H9 (cell line): ENCODE results near the gene SLX1A. TPM values are rescaled to one million over a fixed set of nuclear protein-coding genes. Genes with fewer than 3 reads are reported as not detected.
A peak's percentile ranks its signal among the peaks of the same experiment; 100 is the strongest.

Experiments
- DNase-seq: peaks from one replicate; pipeline ENCODE4 v3.0.0-alpha.2; 2017
- H2AFZ ChIP-seq: one replicate; pipeline ENCODE4 v1.6.1; 2013; ENCODE audit warnings: mild to moderate bottlenecking, low read length, control low read depth, moderate library complexity
- H2AK5ac ChIP-seq: 2 replicates; pipeline ENCODE4 v1.6.1; 2013; ENCODE audit warnings: low read length, control low read depth, mixed read lengths; ENCODE audit not compliant: insufficient read length
- H2BK120ac ChIP-seq: one replicate; pipeline ENCODE4 v1.6.1; 2013; ENCODE audit warnings: low read depth, mild to moderate bottlenecking, low read length, control low read depth, inconsistent platforms; ENCODE audit not compliant: poor library complexity, severe bottlenecking
- H2BK12ac ChIP-seq: 2 replicates; pipeline ENCODE4 v1.6.1; 2013; ENCODE audit warnings: low read length, control low read depth, mixed read lengths, low read depth; ENCODE audit not compliant: insufficient read length
- H2BK15ac ChIP-seq: 2 replicates; pipeline ENCODE4 v1.6.1; 2013; ENCODE audit warnings: low read depth, low read length, control low read depth
- H2BK20ac ChIP-seq: one replicate; pipeline ENCODE4 v1.6.1; 2013; ENCODE audit warnings: low read depth, mild to moderate bottlenecking, low read length, control low read depth, inconsistent platforms; ENCODE audit not compliant: poor library complexity, severe bottlenecking
- H2BK5ac ChIP-seq: 2 replicates; pipeline ENCODE4 v1.6.1; 2013; ENCODE audit warnings: low read length, control low read depth, mixed read lengths; ENCODE audit not compliant: insufficient read length
- H3K14ac ChIP-seq: 2 replicates; pipeline ENCODE4 v1.6.1; 2013; ENCODE audit warnings: low read length, control low read depth; ENCODE audit not compliant: insufficient read depth
- H3K18ac ChIP-seq: 2 replicates; pipeline ENCODE4 v1.6.1; 2013; ENCODE audit warnings: low read depth, mild to moderate bottlenecking, mixed read lengths, low read length, control low read depth; ENCODE audit not compliant: insufficient read length
- H3K23ac ChIP-seq: 2 replicates; pipeline ENCODE4 v1.6.1; 2013; ENCODE audit warnings: low read length, control low read depth, mixed read lengths, low read depth; ENCODE audit not compliant: insufficient read length
- H3K23me2 ChIP-seq: 2 replicates; pipeline ENCODE4 v1.6.1; 2013; ENCODE audit warnings: low read depth, mild to moderate bottlenecking, mixed read lengths, low read length, control low read depth; ENCODE audit not compliant: insufficient read length, poor library complexity, severe bottlenecking
- H3K27ac ChIP-seq: 2 replicates; pipeline ENCODE4 v1.5.1; 2013; ENCODE audit warnings: low read length, control low read depth, mixed read lengths, low read depth; ENCODE audit not compliant: insufficient read length
- H3K27me3 ChIP-seq: 2 replicates; pipeline ENCODE4 v1.6.1; 2013; ENCODE audit warnings: low read length, control low read depth, inconsistent platforms; ENCODE audit not compliant: insufficient read depth
- H3K4ac ChIP-seq: 2 replicates; pipeline ENCODE4 v1.6.1; 2013; ENCODE audit warnings: low read depth, mild to moderate bottlenecking, control low read depth, inconsistent platforms, low read length, moderate library complexity
- H3K4me1 ChIP-seq: 2 replicates; pipeline ENCODE4 v1.6.1; 2013; ENCODE audit warnings: low read length, control low read depth, inconsistent platforms; ENCODE audit not compliant: insufficient read depth
- H3K4me2 ChIP-seq: 2 replicates; pipeline ENCODE4 v1.6.1; 2013; ENCODE audit warnings: low read length, control low read depth, mixed read lengths; ENCODE audit not compliant: insufficient read length, insufficient read depth
- H3K56ac ChIP-seq: 2 replicates; pipeline ENCODE4 v1.6.1; 2013; ENCODE audit warnings: low read depth, mild to moderate bottlenecking, mixed read lengths, low read length, control low read depth; ENCODE audit not compliant: insufficient read length
- H3K79me1 ChIP-seq: 2 replicates; pipeline ENCODE4 v1.6.1; 2013; ENCODE audit warnings: low read depth, mild to moderate bottlenecking, moderate library complexity, low read length, control low read depth, inconsistent platforms; ENCODE audit not compliant: insufficient read depth, poor library complexity, severe bottlenecking
- H3K79me2 ChIP-seq: 2 replicates; pipeline ENCODE4 v1.6.1; 2013; ENCODE audit warnings: low read length, control low read depth, inconsistent platforms; ENCODE audit not compliant: insufficient read depth
- H3K9ac ChIP-seq: 2 replicates; pipeline ENCODE4 v1.6.1; 2013; ENCODE audit warnings: low read length, control low read depth, mixed read lengths; ENCODE audit not compliant: insufficient read length; ENCODE audit errors: extremely low read depth
- H3K9me3 ChIP-seq: one replicate; pipeline ENCODE4 v1.6.1; 2013; ENCODE audit warnings: low read depth, low read length, inconsistent platforms; ENCODE audit not compliant: control insufficient read depth
- H3T11ph ChIP-seq: one replicate; pipeline ENCODE4 v1.6.1; 2013; ENCODE audit warnings: mild to moderate bottlenecking, low read length, control low read depth, inconsistent platforms
- H4K20me1 ChIP-seq: one replicate; pipeline ENCODE4 v1.6.1; 2013; ENCODE audit not compliant: control insufficient read depth, insufficient read length, insufficient read depth
- H4K5ac ChIP-seq: 2 replicates; pipeline ENCODE4 v1.6.1; 2013; ENCODE audit warnings: low read depth, mild to moderate bottlenecking, mixed read lengths, low read length, control low read depth; ENCODE audit not compliant: insufficient read length
- H4K8ac ChIP-seq: replicated peaks from 2 replicates; pipeline ENCODE4 v1.6.1; 2013; ENCODE audit warnings: low read length, control low read depth, mixed read lengths, low read depth; ENCODE audit not compliant: insufficient read length
- H4K91ac ChIP-seq: 2 replicates; pipeline ENCODE4 v1.6.1; 2013; ENCODE audit warnings: low read depth, mild to moderate bottlenecking, moderate library complexity, mixed read lengths, low read length, control low read depth; ENCODE audit not compliant: insufficient read length
- H3K27ac Mint-ChIP-seq, 3 experiments: 2 replicates in 2 of 3; 3 replicates in 1 of 3; pipeline ENCODE4 v1.8.0; 2020 to 2021; ENCODE audit warnings: mixed read lengths in 3 of 3, mild to moderate bottlenecking in 1 of 3, moderate library complexity in 1 of 3
- H3K27me3 Mint-ChIP-seq: 2 replicates; pipeline ENCODE4 v1.8.0; 2021; ENCODE audit warnings: low read depth, mild to moderate bottlenecking, moderate library complexity, mixed read lengths
- H3K36me3 Mint-ChIP-seq, 3 experiments: 2 replicates in 2 of 3; 3 replicates in 1 of 3; pipeline ENCODE4 v1.8.0; 2020 to 2021; ENCODE audit warnings: low read depth in 3 of 3, mixed read lengths in 3 of 3; ENCODE audit not compliant: insufficient read depth in 1 of 3
- H3K4me1 Mint-ChIP-seq, 2 experiments: 2 replicates each; pipeline ENCODE4 v1.8.0; 2020; ENCODE audit warnings: mixed read lengths in 2 of 2
- H3K4me3 Mint-ChIP-seq, 2 experiments: 2 replicates in 1 of 2; 3 replicates in 1 of 2; pipeline ENCODE4 v1.8.0; 2020 to 2021; ENCODE audit warnings: mild to moderate bottlenecking in 2 of 2, mixed read lengths in 2 of 2, moderate library complexity in 1 of 2
- H3K9me3 Mint-ChIP-seq, 2 experiments: 2 replicates in 1 of 2; 3 replicates in 1 of 2; pipeline ENCODE4 v1.8.0; 2020; ENCODE audit warnings: mild to moderate bottlenecking in 2 of 2, mixed read lengths in 2 of 2, moderate library complexity in 1 of 2
- CTCF ChIP-seq: fragments of 200-600 bp; sonication (generic); conservative IDR thresholded peaks from 3 replicates; pipeline ENCODE4 v1.8.0; 2021; ENCODE audit warnings: antibody characterized with exemption, mild to moderate bottlenecking
- WGBS: extraction: QIAGEN DNeasy Blood & Tissue Kit; methylation state at CpG from one replicate; pipeline ENCODE4 v1.1.7; 2013; ENCODE audit warnings: missing lambda C conversion rate, low lambda C conversion rate, mixed read lengths; ENCODE audit not compliant: insufficient read length; ENCODE audit errors: extremely low coverage; 5-methylcytosine and 5-hydroxymethylcytosine counted together
- total RNA-seq: library from RNA; stranded (reverse); gene quantifications from 2 replicates; pipeline ENCODE4 v1.2.1, GENCODE V29; 2021

SLX1A gene
- total RNA-seq, 1 experiment from 2014 or later, result 30.3 TPM

GRCh38 chr16:30184891-30185682 is 8.6 kb upstream of the SLX1A start:
- Histone ChIP-seq H3K9me3 (no peaks in the 10 kb centered on the region), H3T11ph (no peak overlapping the region), H3K56ac (no peak overlapping the region), H2AFZ (no peak overlapping the region), H3K18ac (no peak overlapping the region), H4K91ac (no peak overlapping the region), H3K4me2 (no peak overlapping the region), H3K79me2 (no peaks in the 10 kb centered on the region), H4K8ac (no peak overlapping the region), H4K20me1 (peaks cover 4% of the 10 kb centered on the region), H3K4me1 (no peaks in the 10 kb centered on the region), H3K23ac (no peak overlapping the region), H3K27ac (no peak overlapping the region), H2BK5ac (no peak overlapping the region), H3K14ac (no peak overlapping the region), H3K79me1 (no peaks in the 10 kb centered on the region), H3K23me2 (peaks cover 4% of the 10 kb centered on the region), H4K5ac (no peak overlapping the region), H2BK20ac (no peak overlapping the region), H2AK5ac (no peak overlapping the region), H3K4ac (no peak overlapping the region), H3K9ac (no peak overlapping the region), H2BK15ac (no peak overlapping the region), H3K27me3 (peaks cover 4% of the 10 kb centered on the region; the same call in 1 of the 2 replicates), H2BK12ac (no peak overlapping the region), H2BK120ac (no peak overlapping the region)
- H3K4me3 Mint-ChIP-seq, result 0 out of 5 replicates have a peak overlapping the region, but pooled peaks of 1 of the 2 experiments have one; percentile 74
- no peak overlapping the region for H3K27ac Mint-ChIP-seq
- no peaks in the 10 kb centered on the region for H3K9me3 Mint-ChIP-seq
- no peak for DNase-seq
- no CpG with 5 or more reads among the region's 13 CpGs for WGBS
- peaks cover 38% of the 10 kb centered on the region for H3K27me3 Mint-ChIP-seq
- no peak for TF ChIP-seq CTCF
- H3K4me1 Mint-ChIP-seq, result peaks cover 4 to 17% of the 10 kb centered on the region in 2 experiments
- H3K36me3 Mint-ChIP-seq, result peaks cover 0 to 1% (median 0%) of the 10 kb centered on the region in 3 experiments; a peak in 2 of 7 replicates
